Measurements from ENCODE around the gene KIF5B.

GRCh38 chr10:31977440-31978155 is 78.6 kb downstream of the KIF5B start:
- TF ChIP-seq, protein P1, sequence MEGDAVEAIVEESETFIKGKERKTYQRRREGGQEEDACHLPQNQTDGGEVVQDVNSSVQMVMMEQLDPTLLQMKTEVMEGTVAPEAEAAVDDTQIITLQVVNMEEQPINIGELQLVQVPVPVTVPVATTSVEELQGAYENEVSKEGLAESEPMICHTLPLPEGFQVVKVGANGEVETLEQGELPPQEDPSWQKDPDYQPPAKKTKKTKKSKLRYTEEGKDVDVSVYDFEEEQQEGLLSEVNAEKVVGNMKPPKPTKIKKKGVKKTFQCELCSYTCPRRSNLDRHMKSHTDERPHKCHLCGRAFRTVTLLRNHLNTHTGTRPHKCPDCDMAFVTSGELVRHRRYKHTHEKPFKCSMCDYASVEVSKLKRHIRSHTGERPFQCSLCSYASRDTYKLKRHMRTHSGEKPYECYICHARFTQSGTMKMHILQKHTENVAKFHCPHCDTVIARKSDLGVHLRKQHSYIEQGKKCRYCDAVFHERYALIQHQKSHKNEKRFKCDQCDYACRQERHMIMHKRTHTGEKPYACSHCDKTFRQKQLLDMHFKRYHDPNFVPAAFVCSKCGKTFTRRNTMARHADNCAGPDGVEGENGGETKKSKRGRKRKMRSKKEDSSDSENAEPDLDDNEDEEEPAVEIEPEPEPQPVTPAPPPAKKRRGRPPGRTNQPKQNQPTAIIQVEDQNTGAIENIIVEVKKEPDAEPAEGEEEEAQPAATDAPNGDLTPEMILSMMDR (IDR thresholded peaks at IDR 0.05), result no peak
- TF ChIP-seq POLR2A (IDR thresholded peaks at IDR 0.05) (no peak), EP300 (IDR thresholded peaks at IDR 0.05) (no peak)
